ENCODE results near the gene TAF6L. TPM values are rescaled to one million over a fixed set of nuclear protein-coding genes. Genes with fewer than 3 reads are reported as not detected.
"Not testable (repeated sequence)": the region's sequence is repeated elsewhere in the genome, so short reads cannot be mapped to it uniquely, and the experiment has no call there.

Gene TAF6L
- total RNA-seq, 6 experiments from 2014 or later = 11.9 to 19.3 (median 16.0) TPM

DNA sequence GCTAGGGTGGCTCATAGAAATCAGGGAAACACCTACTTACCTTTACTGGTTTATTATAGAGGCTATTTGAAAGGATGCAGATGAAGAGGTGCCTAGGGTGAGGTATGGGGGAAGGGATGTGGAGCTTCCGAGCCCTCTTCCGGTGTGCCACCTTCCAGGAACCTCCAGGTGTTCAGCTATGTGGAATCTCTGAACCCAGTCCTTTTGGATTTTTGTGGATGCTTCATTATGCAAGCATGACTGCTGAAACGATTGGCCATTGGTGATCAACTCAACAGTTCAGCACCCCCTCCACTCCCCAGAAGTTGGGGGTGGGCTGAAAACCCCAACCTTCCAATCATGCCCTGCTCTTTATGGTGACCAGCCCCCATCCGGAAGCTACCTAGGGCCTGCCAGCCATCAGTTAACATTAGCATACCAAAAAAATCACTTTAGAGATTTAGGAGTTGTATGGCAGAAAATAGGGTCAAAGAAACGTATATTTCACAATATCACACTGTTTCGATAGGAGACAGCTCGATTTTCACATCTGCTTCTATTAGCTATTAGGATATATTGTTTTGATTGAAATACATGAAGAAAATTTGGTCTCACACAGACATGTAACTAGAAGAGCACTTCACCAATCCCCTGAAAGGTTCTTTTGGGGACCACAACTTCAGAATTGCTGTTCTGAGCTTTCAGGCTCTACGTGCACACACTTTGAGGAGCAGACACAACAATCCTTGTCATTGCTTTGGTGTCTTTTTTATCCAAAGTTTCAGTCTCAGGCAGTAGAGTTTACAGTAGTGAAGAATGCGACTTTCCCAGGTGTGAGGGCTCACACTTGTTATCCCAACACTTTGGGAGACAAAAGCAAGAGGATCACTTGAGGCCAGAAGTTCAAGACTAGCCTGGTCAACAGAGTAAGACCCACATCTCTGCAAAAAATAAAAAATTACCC lies 13.1 kb upstream of the TAF6L start:
- ATAC-seq (no peak), DNase-seq (no peak)
- H3K9me3 ChIP-seq = no peaks in the 10 kb centered on the region
- H3K36me3 ChIP-seq = no peaks in the 10 kb centered on the region
- TF ChIP-seq, protein P1, sequence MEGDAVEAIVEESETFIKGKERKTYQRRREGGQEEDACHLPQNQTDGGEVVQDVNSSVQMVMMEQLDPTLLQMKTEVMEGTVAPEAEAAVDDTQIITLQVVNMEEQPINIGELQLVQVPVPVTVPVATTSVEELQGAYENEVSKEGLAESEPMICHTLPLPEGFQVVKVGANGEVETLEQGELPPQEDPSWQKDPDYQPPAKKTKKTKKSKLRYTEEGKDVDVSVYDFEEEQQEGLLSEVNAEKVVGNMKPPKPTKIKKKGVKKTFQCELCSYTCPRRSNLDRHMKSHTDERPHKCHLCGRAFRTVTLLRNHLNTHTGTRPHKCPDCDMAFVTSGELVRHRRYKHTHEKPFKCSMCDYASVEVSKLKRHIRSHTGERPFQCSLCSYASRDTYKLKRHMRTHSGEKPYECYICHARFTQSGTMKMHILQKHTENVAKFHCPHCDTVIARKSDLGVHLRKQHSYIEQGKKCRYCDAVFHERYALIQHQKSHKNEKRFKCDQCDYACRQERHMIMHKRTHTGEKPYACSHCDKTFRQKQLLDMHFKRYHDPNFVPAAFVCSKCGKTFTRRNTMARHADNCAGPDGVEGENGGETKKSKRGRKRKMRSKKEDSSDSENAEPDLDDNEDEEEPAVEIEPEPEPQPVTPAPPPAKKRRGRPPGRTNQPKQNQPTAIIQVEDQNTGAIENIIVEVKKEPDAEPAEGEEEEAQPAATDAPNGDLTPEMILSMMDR (IDR thresholded peaks at IDR 0.05) = no peak
- TF ChIP-seq POLR2A (IDR thresholded peaks at IDR 0.05) = no peak
- H3K4me3 ChIP-seq = no peak overlapping the region
- peaks cover 0 to 18% (median 5%) of the 10 kb centered on the region in 4 donors for H3K4me1 ChIP-seq
- intact Hi-C loops (cut with DNase I) = no loop called here
- 74% methylated on average over 9 of the region's 9 CpGs for WGBS (ENCODE audit: insufficient coverage, low coverage, low lambda C conversion rate, missing lambda C conversion rate)
- no peaks in the 10 kb centered on the region for H3K27me3 ChIP-seq
- no peak overlapping the region for H3K27ac ChIP-seq

- DNase-seq; H3K27me3 ChIP-seq; H3K9me3 ChIP-seq; H3K36me3 ChIP-seq; intact Hi-C loops (cut with DNase I); ATAC-seq: not testable (repeated sequence)
- 30% methylated on average over 7 of the region's 9 CpGs for WGBS (ENCODE audit: insufficient coverage, low coverage, low lambda C conversion rate, missing lambda C conversion rate)
- Histone ChIP-seq H3K4me3 (peak overlapping the region; percentile 86 to 94 (median 86)), H3K27ac (peak overlapping the region in 1 of 3 donors; percentile 41), H3K4me1 (peaks cover 0 to 11% (median 5%) of the 10 kb centered on the region in 4 donors)
Measured at GRCh38 chr11:62760867-62761227, 10.3 kb upstream of the TAF6L start.

GRCh38 chr11:62770778-62771143 lies 435 bp upstream of the TAF6L start:
- Histone ChIP-seq H3K36me3 (peaks cover 0 to 23% (median 7%) of the 10 kb centered on the region in 4 donors), H3K27me3 (no peaks in the 10 kb centered on the region), H3K4me3 (peak overlapping the region; percentile 76 to 82 (median 80)), H3K9me3 (no peaks in the 10 kb centered on the region), H3K4me1 (peaks cover 0 to 20% (median 7%) of the 10 kb centered on the region in 4 donors), H3K27ac (peak overlapping the region; percentile 85 to 96 (median 93))
- TF ChIP-seq, protein P1 (IDR thresholded peaks at IDR 0.05) = no peak
- TF ChIP-seq POLR2A (IDR thresholded peaks at IDR 0.05) = no peak
- peak in 1 of 3 donors; percentile 54 for DNase-seq
- intact Hi-C loops (cut with DNase I) = no loop called here
- ATAC-seq = peak; percentile 17 to 42 (median 32)
- 0% methylated on average over 18 of the region's 18 CpGs for WGBS (ENCODE audit: insufficient coverage, low coverage, low lambda C conversion rate, missing lambda C conversion rate)

DNA sequence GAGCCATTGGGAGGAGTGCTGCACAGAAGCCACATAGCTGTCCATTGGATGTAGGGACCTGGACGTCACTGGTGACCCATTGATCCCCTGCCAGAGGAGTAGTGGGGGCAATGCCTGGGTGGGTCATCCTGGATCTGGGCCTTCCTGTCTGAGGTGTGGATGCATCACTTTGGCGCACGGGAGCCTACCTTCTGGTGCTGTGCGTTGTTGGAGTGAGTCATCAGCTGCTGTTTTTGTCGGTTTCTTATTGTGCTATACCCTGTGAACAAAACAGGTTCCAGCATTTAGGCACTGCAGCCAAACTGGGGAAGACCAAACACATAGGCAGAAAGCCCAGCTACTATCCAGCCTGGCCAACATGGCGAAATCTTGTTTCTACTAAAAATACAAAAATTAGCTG lies 3.2 kb downstream of the TAF6L start:
- Histone ChIP-seq H3K4me1 (peaks cover 0 to 20% (median 7%) of the 10 kb centered on the region in 4 donors), H3K27me3 (no peaks in the 10 kb centered on the region), H3K36me3 (peaks cover 0 to 21% (median 6%) of the 10 kb centered on the region in 4 donors), H3K27ac (no peak overlapping the region), H3K9me3 (no peaks in the 10 kb centered on the region), H3K4me3 (no peak overlapping the region)
- 89% methylated on average over 3 of the region's 6 CpGs for WGBS (ENCODE audit: insufficient coverage, low coverage, low lambda C conversion rate, missing lambda C conversion rate)
- DNase-seq (no peak), ATAC-seq (no peak)
- intact Hi-C loops (cut with DNase I) = no loop called here
- no peak for TF ChIP-seq POLR2A (IDR thresholded peaks at IDR 0.05)
- TF ChIP-seq, protein P1 (IDR thresholded peaks at IDR 0.05) = no peak

DNA sequence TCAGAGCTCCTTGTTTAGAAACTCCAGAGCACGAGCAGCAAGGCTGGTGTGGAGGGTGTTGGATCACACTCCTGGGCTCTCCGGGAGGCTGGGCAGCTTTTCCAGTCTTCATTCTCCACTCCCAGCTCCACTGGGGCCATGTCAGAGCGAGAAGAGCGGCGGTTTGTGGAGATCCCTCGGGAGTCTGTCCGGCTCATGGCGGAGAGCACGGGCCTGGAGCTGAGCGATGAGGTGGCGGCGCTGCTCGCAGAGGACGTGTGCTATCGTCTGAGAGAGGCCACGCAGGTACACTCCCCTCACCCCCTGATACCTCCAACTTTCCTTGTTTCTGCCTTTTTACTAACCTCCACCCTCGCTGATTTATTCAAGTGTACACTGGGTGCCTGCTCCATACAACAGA lies 4.5 kb downstream of the TAF6L start:
- 89% methylated on average over 4 of the region's 17 CpGs for WGBS (ENCODE audit: insufficient coverage, low coverage, low lambda C conversion rate, missing lambda C conversion rate)
- DNase-seq = no peak
- H3K4me3 ChIP-seq = no peak overlapping the region
- no peak for TF ChIP-seq POLR2A (IDR thresholded peaks at IDR 0.05)
- TF ChIP-seq, protein P1 (IDR thresholded peaks at IDR 0.05) = no peak
- intact Hi-C loops (cut with DNase I) = no loop called here
- peaks cover 0 to 29% (median 8%) of the 10 kb centered on the region in 4 donors for H3K36me3 ChIP-seq
- H3K27me3 ChIP-seq = no peaks in the 10 kb centered on the region
- H3K4me1 ChIP-seq = peaks cover 0 to 11% (median 3%) of the 10 kb centered on the region in 4 donors
- H3K27ac ChIP-seq = no peak overlapping the region
- ATAC-seq = no peak
- H3K9me3 ChIP-seq = no peaks in the 10 kb centered on the region
